Endodermal cell (in vitro differentiated cells): ENCODE measurements around the gene HECTD2. TPM values are rescaled to one million over a fixed set of nuclear protein-coding genes. Genes with fewer than 3 reads are reported as not detected.
"Not testable (repeated sequence)": the region's sequence is repeated elsewhere in the genome, so short reads cannot be mapped to it uniquely, and the experiment has no call there.

Source experiments
- DNase-seq: peaks from one replicate; pipeline ENCODE4 v3.0.0-alpha.2; 2017
- H3K27ac ChIP-seq: 2 replicates; pipeline ENCODE4 v1.5.1; 2013; ENCODE audit warnings: mild to moderate bottlenecking, low read depth, low read length, moderate library complexity
- H3K27me3 ChIP-seq: 2 replicates; pipeline ENCODE4 v1.6.1; 2013; ENCODE audit warnings: mild to moderate bottlenecking, low read length, moderate library complexity; ENCODE audit not compliant: insufficient read depth, control insufficient read depth, poor library complexity, severe bottlenecking
- H3K36me3 ChIP-seq: 2 replicates; pipeline ENCODE4 v1.7.0; 2013; ENCODE audit warnings: mild to moderate bottlenecking, low read length, moderate library complexity; ENCODE audit not compliant: control insufficient read depth, insufficient read depth
- H3K4me1 ChIP-seq: one replicate; pipeline ENCODE4 v1.7.0; 2013; ENCODE audit warnings: low read length; ENCODE audit not compliant: control insufficient read depth, insufficient read depth
- H3K4me3 ChIP-seq: 2 replicates; pipeline ENCODE4 v1.5.1; 2013; ENCODE audit warnings: mild to moderate bottlenecking, low read length, moderate library complexity
- H3K9ac ChIP-seq: 2 replicates; pipeline ENCODE4 v1.6.1; 2013; ENCODE audit warnings: mild to moderate bottlenecking, low read length, moderate library complexity; ENCODE audit not compliant: poor library complexity, severe bottlenecking; ENCODE audit errors: extremely low read depth
- H3K9me3 ChIP-seq: 2 replicates; pipeline ENCODE4 v1.6.1; 2013; ENCODE audit warnings: mild to moderate bottlenecking, low read length, moderate library complexity; ENCODE audit not compliant: control insufficient read depth
- H3K27ac Mint-ChIP-seq: 2 replicates; pipeline ENCODE4 v1.8.0; 2020; ENCODE audit warnings: mixed read lengths
- H3K27me3 Mint-ChIP-seq: 2 replicates; pipeline ENCODE4 v1.8.0; 2021; ENCODE audit warnings: mild to moderate bottlenecking, mixed read lengths; ENCODE audit not compliant: insufficient read depth
- H3K36me3 Mint-ChIP-seq: 2 replicates; pipeline ENCODE4 v1.8.0; 2020; ENCODE audit warnings: low read depth, mixed read lengths
- H3K4me1 Mint-ChIP-seq: 2 replicates; pipeline ENCODE4 v1.8.0; 2020; ENCODE audit warnings: mixed read lengths
- H3K4me3 Mint-ChIP-seq: 2 replicates; pipeline ENCODE4 v1.8.0; 2020; ENCODE audit warnings: mild to moderate bottlenecking, moderate library complexity, mixed read lengths
- H3K9me3 Mint-ChIP-seq: 2 replicates; pipeline ENCODE4 v1.8.0; 2020; ENCODE audit warnings: mild to moderate bottlenecking, mixed read lengths
- WGBS, 2 experiments: methylation state at CpG; one replicate each; pipeline versions ENCODE4 v1.1.5 to v1.1.7; 2013; ENCODE audit warnings: missing lambda C conversion rate in 2 of 2, mixed read lengths in 1 of 2; ENCODE audit not compliant: insufficient coverage in 1 of 2, insufficient read length in 1 of 2; 5-methylcytosine and 5-hydroxymethylcytosine counted together
- long read RNA-seq, 4 experiments: library from polyadenylated mRNA in 2 of 4; library from RNA in 1 of 4; library from capped mRNA in 1 of 4; stranded (forward) in 3 of 4; unstranded in 1 of 4; transcript quantifications; one replicate each; pipeline ENCODE4 v2.0.0, GENCODE V29; 2020 to 2021; ENCODE audit warnings: inconsistent platforms in 1 of 4
- polyA plus RNA-seq, 2 experiments: library from polyadenylated mRNA; stranded (reverse); fragments of 50-300 nt; gene quantifications; one replicate each; pipeline ENCODE4 v1.2.3, GENCODE V29; 2013
- total RNA-seq, 2 donors: library from RNA; stranded (reverse); fragmentation: NEBNext Ultra II Directional in 1 of 2; extraction: Animal tissue kit (Norgen Biotek cat#: 25700) in 1 of 2; gene quantifications; 2 replicates in 1 of 2; 3 replicates in 1 of 2; pipeline ENCODE4 v1.2.1, GENCODE V29; 2021
- TF ChIP-seq, protein P1 (sequence below): fragments of 200-600 bp; sonication (generic); conservative IDR thresholded peaks from 2 replicates; pipeline ENCODE4 v1.5.0; 2021; ENCODE audit warnings: antibody characterized with exemption, mild to moderate bottlenecking

The HECTD2 gene
- 10 to 100 TPM in 1 of 2 donors, 1 to 10 TPM in 1; 8.8 to 13.4 TPM for total RNA-seq
- 37.5 TPM for polyA plus RNA-seq (2013, experiment 1 of 2)
- polyA plus RNA-seq (2013, experiment 2 of 2): 41.7 TPM
- long read RNA-seq, experiment 1, partial matches to known transcripts: 1 of 2 reads
- long read RNA-seq, experiment 1, other reads (novel, unspliced or antisense): 1 of 2 reads
- long read RNA-seq, experiment 2, full-length matches to known transcripts: 9 of 20 reads
- long read RNA-seq, experiment 2, partial matches to known transcripts: 0 of 20 reads
- long read RNA-seq, experiment 2, other reads (novel, unspliced or antisense): 11 of 20 reads
- long read RNA-seq, experiment 3, full-length matches to known transcripts: 8 of 14 reads
- long read RNA-seq, experiment 3, partial matches to known transcripts: 1 of 14 reads
- long read RNA-seq, experiment 3, other reads (novel, unspliced or antisense): 5 of 14 reads
- long read RNA-seq, experiment 4, partial matches to known transcripts: 0 of 4 reads
- long read RNA-seq, experiment 4, other reads (novel, unspliced or antisense): 3 of 4 reads

- peak; percentile 92 for DNase-seq
- Mint-ChIP-seq H3K27me3 (peaks cover 12% of the 10 kb centered on the region), H3K9me3 (no peaks in the 10 kb centered on the region), H3K4me1 (peaks cover 16% of the 10 kb centered on the region), H3K27ac (peak within 1 kb of the TSS; percentile 98), H3K36me3 (no peaks in the 10 kb centered on the region), H3K4me3 (peak within 1 kb of the TSS; percentile 79)
- Histone ChIP-seq H3K4me1 (no peaks in the 10 kb centered on the region), H3K9ac (peak within 1 kb of the TSS; percentile 96), H3K27me3 (peaks cover 7% of the 10 kb centered on the region), H3K36me3 (no peaks in the 10 kb centered on the region), H3K4me3 (peak within 1 kb of the TSS; percentile 96), H3K9me3 (no peaks in the 10 kb centered on the region), H3K27ac (peak within 1 kb of the TSS; percentile 99)
- 0 to 1% methylated on average over 30 to 111 of the region's 111 CpGs for WGBS, 2 experiments
- TF ChIP-seq, protein P1, sequence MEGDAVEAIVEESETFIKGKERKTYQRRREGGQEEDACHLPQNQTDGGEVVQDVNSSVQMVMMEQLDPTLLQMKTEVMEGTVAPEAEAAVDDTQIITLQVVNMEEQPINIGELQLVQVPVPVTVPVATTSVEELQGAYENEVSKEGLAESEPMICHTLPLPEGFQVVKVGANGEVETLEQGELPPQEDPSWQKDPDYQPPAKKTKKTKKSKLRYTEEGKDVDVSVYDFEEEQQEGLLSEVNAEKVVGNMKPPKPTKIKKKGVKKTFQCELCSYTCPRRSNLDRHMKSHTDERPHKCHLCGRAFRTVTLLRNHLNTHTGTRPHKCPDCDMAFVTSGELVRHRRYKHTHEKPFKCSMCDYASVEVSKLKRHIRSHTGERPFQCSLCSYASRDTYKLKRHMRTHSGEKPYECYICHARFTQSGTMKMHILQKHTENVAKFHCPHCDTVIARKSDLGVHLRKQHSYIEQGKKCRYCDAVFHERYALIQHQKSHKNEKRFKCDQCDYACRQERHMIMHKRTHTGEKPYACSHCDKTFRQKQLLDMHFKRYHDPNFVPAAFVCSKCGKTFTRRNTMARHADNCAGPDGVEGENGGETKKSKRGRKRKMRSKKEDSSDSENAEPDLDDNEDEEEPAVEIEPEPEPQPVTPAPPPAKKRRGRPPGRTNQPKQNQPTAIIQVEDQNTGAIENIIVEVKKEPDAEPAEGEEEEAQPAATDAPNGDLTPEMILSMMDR: peak; percentile 63
These were observed at the start of gene HECTD2 for GRCh38 chr10:91409869-91410637. Gene HECTD2, plus strand, starts transcription at chr10:91410344. Its CDS starts 95 bp downstream, at chr10:91410439.

- TF ChIP-seq, protein P1: no peak
- Histone ChIP-seq H3K36me3 (no peaks in the 10 kb centered on the region), H3K4me1 (no peaks in the 10 kb centered on the region), H3K27me3 (no peaks in the 10 kb centered on the region), H3K9me3 (no peaks in the 10 kb centered on the region), H3K4me3 (no peak overlapping the region), H3K9ac (no peak overlapping the region), H3K27ac (no peak overlapping the region)
- H3K36me3 Mint-ChIP-seq: no peaks in the 10 kb centered on the region
- H3K27ac Mint-ChIP-seq: no peak overlapping the region
- 80 to 100% methylated on average over 1 to 3 of the region's 3 CpGs for WGBS, 2 experiments
- H3K9me3 Mint-ChIP-seq: peaks cover 2% of the 10 kb centered on the region
- H3K4me3 Mint-ChIP-seq: no peak overlapping the region
- peaks cover 13% of the 10 kb centered on the region for H3K27me3 Mint-ChIP-seq
- no peaks in the 10 kb centered on the region for H3K4me1 Mint-ChIP-seq
- DNase-seq: no peak
These were observed 49.7 kb upstream of the HECTD2 start for GRCh38 chr10:91360461-91360860.

DNA sequence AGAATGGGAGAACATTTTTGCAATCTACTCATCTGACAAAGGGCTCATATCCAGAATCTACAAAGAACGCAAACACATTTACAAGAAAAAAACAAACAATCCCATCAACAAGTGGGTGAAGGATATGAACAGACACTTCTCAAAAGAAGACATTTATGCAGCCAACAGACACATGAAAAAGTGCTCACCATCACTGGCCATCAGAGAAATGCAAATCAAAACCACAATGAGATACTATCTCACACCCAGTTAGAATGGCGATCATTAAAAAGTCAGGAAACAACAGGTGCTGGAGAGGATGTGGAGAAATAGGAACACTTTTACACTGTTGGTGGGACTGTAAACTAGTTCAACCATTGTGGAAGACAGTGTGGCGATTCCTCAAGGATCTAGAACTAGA, 44.6 kb upstream of the HECTD2 start:
- not testable (repeated sequence) for H3K9ac ChIP-seq, H3K36me3 Mint-ChIP-seq, H3K27ac Mint-ChIP-seq, H3K27me3 ChIP-seq, H3K4me1 Mint-ChIP-seq, DNase-seq, H3K4me3 Mint-ChIP-seq, H3K9me3 ChIP-seq, H3K4me3 ChIP-seq, H3K27me3 Mint-ChIP-seq, H3K4me1 ChIP-seq, H3K27ac ChIP-seq, H3K9me3 Mint-ChIP-seq, H3K36me3 ChIP-seq
- WGBS, 2 experiments: 100% methylated on average over 1 of the region's 3 CpGs; no CpG with 5 or more reads in 1 of the 2 experiments
